K562 (cell line): ENCODE measurements around the gene OR2F2. TPM values are rescaled to one million over a fixed set of nuclear protein-coding genes. Genes with fewer than 3 reads are reported as not detected.

Source experiments
- ADNP ChIP-seq: fragments of 200-800 bp; sonication (Bioruptor generic); IDR thresholded peaks from 2 replicates; pipeline ENCODE4 v1.6.1; 2016; ENCODE audit warnings: missing genetic modification characterization, missing compliant biosample characterization
- BCL6 ChIP-seq: fragments of 250-450 bp; sonication (Bioruptor Pico); IDR thresholded peaks from 2 replicates; pipeline ENCODE4 v1.4.0; 2020
- BCOR ChIP-seq: fragments of 450-650 bp; IDR thresholded peaks from 2 replicates; pipeline ENCODE4 v1.6.1; 2016
- CEBPB ChIP-seq: fragments of 450-650 bp; IDR thresholded peaks from 2 replicates; pipeline ENCODE4 v1.6.1; 2016; ENCODE audit warnings: missing genetic modification characterization, missing compliant biosample characterization
- DPF2 ChIP-seq: fragments of 450-650 bp; IDR thresholded peaks from 2 replicates; pipeline ENCODE4 v1.6.1; 2016
- GTF2B ChIP-seq: IDR thresholded peaks from 2 replicates; pipeline ENCODE4 v1.6.1; 2011; ENCODE audit not compliant: insufficient read length; ENCODE audit errors: extremely low read depth
- HNRNPH1 ChIP-seq: fragments of 200-400 bp; formaldehyde crosslinking; optimal IDR thresholded peaks from 2 replicates; pipeline ENCODE3; 2017; ENCODE audit warnings: low read depth, mild to moderate bottlenecking, low read length, moderate library complexity
- JUND ChIP-seq, 2 experiments: IDR thresholded peaks; 2 replicates in 1 of 2; 3 replicates in 1 of 2; pipeline ENCODE4 v1.6.1; 2011; ENCODE audit warnings: borderline replicate concordance in 2 of 2, low read depth in 2 of 2, low read length in 2 of 2, improper control_type of control experiment in 1 of 2, missing biosample characterization in 1 of 2, missing genetic modification characterization in 1 of 2, missing genetic modification reagents in 1 of 2
- KDM5B ChIP-seq: fragments of 200-600 bp; sonication (generic); IDR thresholded peaks from 2 replicates; pipeline ENCODE4 v1.6.1; 2012; ENCODE audit warnings: low read depth, mild to moderate bottlenecking, moderate library complexity, low read length, control low read depth, inconsistent platforms; ENCODE audit not compliant: insufficient replicate concordance
- KLF1 ChIP-seq: fragments of 450-650 bp; IDR thresholded peaks from 2 replicates; pipeline ENCODE4 v1.6.1; 2016; ENCODE audit warnings: missing genetic modification characterization, missing compliant biosample characterization
- MLX ChIP-seq, 2 experiments: fragments of 450-650 bp in 1 of 2; sonication (generic) in 1 of 2; formaldehyde crosslinking; conservative IDR thresholded peaks; 2 replicates each; pipeline versions ENCODE4 v1.4.0 to v1.8.1; 2020 to 2022; ENCODE audit warnings: mild to moderate bottlenecking in 1 of 2, missing genetic modification reagents in 1 of 2
- MTA2 ChIP-seq: fragments of 450-650 bp; IDR thresholded peaks from 2 replicates; pipeline ENCODE4 v1.6.1; 2016; ENCODE audit warnings: low read depth
- NCOA6 ChIP-seq: fragments of 450-650 bp; IDR thresholded peaks from 2 replicates; pipeline ENCODE4 v1.6.1; 2017; ENCODE audit warnings: mild to moderate bottlenecking
- NR1H2 ChIP-seq: sonication (generic); formaldehyde crosslinking; IDR thresholded peaks from 2 replicates; pipeline ENCODE4 v1.4.0; 2020; ENCODE audit warnings: mild to moderate bottlenecking, missing genetic modification reagents
- PCBP1 ChIP-seq: fragments of 200-400 bp; formaldehyde crosslinking; IDR thresholded peaks from 2 replicates; pipeline ENCODE4 v1.6.1; 2018; ENCODE audit warnings: mild to moderate bottlenecking, low read depth, low read length; ENCODE audit not compliant: poor library complexity, severe bottlenecking
- PKNOX1 ChIP-seq: fragments of 450-650 bp; IDR thresholded peaks from 2 replicates; pipeline ENCODE4 v1.6.1; 2016
- PML ChIP-seq: IDR thresholded peaks from 2 replicates; pipeline ENCODE4 v1.6.1; 2012; ENCODE audit warnings: low read length, inconsistent platforms
- POLR2A ChIP-seq: fragments of 450-650 bp; conservative IDR thresholded peaks from 2 replicates; pipeline ENCODE4 v1.6.1; 2016
- SREBF1 ChIP-seq: fragments of 150-350 bp; IDR thresholded peaks from 2 replicates; pipeline ENCODE4 v1.6.1; 2014; ENCODE audit warnings: antibody characterized with exemption, low read depth, low read length, borderline replicate concordance
- TAL1 ChIP-seq: fragments of 450-650 bp; IDR thresholded peaks from 2 replicates; pipeline ENCODE4 v1.6.1; 2016; ENCODE audit warnings: mild to moderate bottlenecking
- TCF3 ChIP-seq: sonication (generic); formaldehyde crosslinking; IDR thresholded peaks from 2 replicates; pipeline ENCODE4 v1.4.0; 2020; ENCODE audit warnings: mild to moderate bottlenecking, missing genetic modification reagents
- U2AF1 ChIP-seq: fragments of 200-400 bp; formaldehyde crosslinking; optimal IDR thresholded peaks from 2 replicates; pipeline ENCODE3; 2017; ENCODE audit warnings: mild to moderate bottlenecking, low read depth, low read length, moderate library complexity
- ZBTB8A ChIP-seq: fragments of 450-650 bp; IDR thresholded peaks from 2 replicates; pipeline ENCODE4 v1.6.1; 2018; ENCODE audit warnings: mild to moderate bottlenecking, moderate library complexity; ENCODE audit not compliant: partially characterized antibody
- ZBTB9 ChIP-seq: fragments of 450-650 bp; formaldehyde crosslinking; IDR thresholded peaks from 2 replicates; pipeline ENCODE4 v1.4.0; 2020; ENCODE audit warnings: mild to moderate bottlenecking, moderate library complexity
- ZFP1 ChIP-seq: fragments of 450-650 bp; formaldehyde crosslinking; IDR thresholded peaks from 2 replicates; pipeline ENCODE4 v1.4.0; 2020; ENCODE audit warnings: mild to moderate bottlenecking, mixed read lengths
- ZNF583 ChIP-seq: fragments of 250-450 bp; sonication (Bioruptor Pico); IDR thresholded peaks from 2 replicates; pipeline ENCODE4 v1.4.0; 2020
- ZNF695 ChIP-seq: fragments of 450-650 bp; formaldehyde crosslinking; IDR thresholded peaks from 2 replicates; pipeline ENCODE4 v1.4.0; 2020; ENCODE audit warnings: mild to moderate bottlenecking, moderate library complexity
- ZNF764 ChIP-seq: fragments of 250-450 bp; sonication (Bioruptor Pico); IDR thresholded peaks from 2 replicates; pipeline ENCODE4 v1.4.0; 2020; ENCODE audit warnings: low read depth, mild to moderate bottlenecking, moderate library complexity
- ZNF77 ChIP-seq: fragments of 250-450 bp; sonication (Bioruptor Pico); IDR thresholded peaks from 2 replicates; pipeline ENCODE4 v1.5.0; 2020
- ZNF79 ChIP-seq: fragments of 250-450 bp; sonication (Bioruptor Pico); IDR thresholded peaks from 2 replicates; pipeline ENCODE4 v1.4.0; 2020; ENCODE audit warnings: low read depth, mild to moderate bottlenecking, moderate library complexity
- polyA plus RNA-seq, 8 experiments: library from polyadenylated mRNA; depleted of rRNA in 4 of 8; stranded (reverse) in 5 of 8; unstranded in 3 of 8; fragments of >200 nt; fragmentation: Nextera tagmentation in 2 of 8; fragmentation: Illumina TruSeq in 1 of 8; extraction: Ambion mirVana in 2 of 8; extraction: Trizol in 1 of 8; gene quantifications; 2 replicates each; pipeline versions ENCODE4 v1.2.1 to v1.2.3, GENCODE V29; 2011 to 2014; ENCODE audit warnings: inconsistent platforms in 1 of 8, missing spikeins in 1 of 8
- total RNA-seq, 7 experiments: library from RNA; depleted of rRNA in 6 of 7; stranded (reverse); fragments of >200 nt in 6 of 7; fragmentation: Illumina TruSeq in 2 of 7; extraction: Trizol in 2 of 7; gene quantifications; 2 replicates each; pipeline versions ENCODE4 v1.2.1 to v1.2.3, GENCODE V29; 2011 to 2021; ENCODE audit warnings: low replicate concordance in 1 of 7

OR2F2 gene
- total and polyA plus RNA-seq, 9 of the 15 experiments (the other 6 are each of a cell fraction or from before 2014, with no cell fraction given) = not detected

GRCh38 chr7:143979998-143980397, 45.0 kb downstream of the OR2F2 start (continued):
- TF ChIP-seq U2AF1 = no peak
- TF ChIP-seq ZNF583 (CRISPR knock-in tag) = no peak
- no peak for TF ChIP-seq ZNF764 (CRISPR knock-in tag)
- TF ChIP-seq SREBF1 = no peak
- no peak for TF ChIP-seq PKNOX1
- peak; percentile 35; the same call in 1 of the 2 replicates for TF ChIP-seq TCF3 (CRISPR knock-in tag)
- TF ChIP-seq JUND (IDR thresholded peaks at IDR 0.05; ENCODE audit: borderline replicate concordance, low read depth, low read length) = no peak
- TF ChIP-seq JUND (tag; IDR thresholded peaks at IDR 0.05; ENCODE audit: borderline replicate concordance, low read depth, low read length) = no peak
- TF ChIP-seq BCOR = no peak
- TF ChIP-seq PCBP1 = no peak
- TF ChIP-seq ZBTB8A = no peak
- TF ChIP-seq HNRNPH1 = no peak
- TF ChIP-seq KLF1 (tag) = no peak
- TF ChIP-seq ZNF695 (CRISPR knock-in tag) = no peak
- peak; percentile 80 for TF ChIP-seq CEBPB (tag)
- no peak for TF ChIP-seq BCL6 (CRISPR knock-in tag)
- TF ChIP-seq POLR2A = no peak
- peak; percentile 38; the same call in 1 of the 2 replicates for TF ChIP-seq DPF2
- 0 out of 2 replicates have a peak, but pooled peaks have one; percentile 41 for TF ChIP-seq PML
- TF ChIP-seq ZNF77 = no peak
- TF ChIP-seq ADNP (tag) = no peak
- no peak for TF ChIP-seq ZBTB9 (CRISPR knock-in tag)
- peak; percentile 76 for TF ChIP-seq TAL1
- TF ChIP-seq MLX (CRISPR knock-in tag; conservative IDR thresholded peaks at IDR 0.05) = no peak
- no peak for TF ChIP-seq GTF2B
- TF ChIP-seq ZFP1 (CRISPR knock-in tag) = no peak
- peak; percentile 30; the same call in 1 of the 2 replicates for TF ChIP-seq MTA2
- TF ChIP-seq KDM5B = no peak
- TF ChIP-seq NR1H2 (CRISPR knock-in tag) = no peak
- TF ChIP-seq NCOA6 = no peak
- TF ChIP-seq ZNF79 (CRISPR knock-in tag) = no peak
